Neural progenitor cell (in vitro differentiated cells): ENCODE results near the gene ANXA8L1. TPM values are rescaled to one million over a fixed set of nuclear protein-coding genes. Genes with fewer than 3 reads are reported as not detected.
"Not testable (repeated sequence)": the region's sequence is repeated elsewhere in the genome, so short reads cannot be mapped to it uniquely, and the experiment has no call there.

Source experiments
- DNase-seq: peaks from one replicate; pipeline ENCODE4 v3.0.0-alpha.2; 2016; ENCODE audit warnings: low spot score
- H2AFZ ChIP-seq: fragments of 200-600 bp; sonication (generic); replicated peaks from 2 replicates; pipeline ENCODE4 v1.6.1; 2016; ENCODE audit warnings: antibody characterized with exemption
- H3F3A ChIP-seq: fragments of 200-600 bp; sonication (generic); 2 replicates; pipeline ENCODE4 v1.6.1; 2016; ENCODE audit warnings: antibody characterized with exemption, low read depth
- H3K27ac ChIP-seq: fragments of 200-600 bp; sonication (generic); 2 replicates; pipeline ENCODE4 v1.5.1; 2016; ENCODE audit warnings: mild to moderate bottlenecking
- H3K27me3 ChIP-seq: fragments of 200-600 bp; sonication (generic); 2 replicates; pipeline ENCODE4 v1.6.1; 2016; ENCODE audit warnings: mild to moderate bottlenecking, moderate library complexity
- H3K36me3 ChIP-seq: fragments of 200-600 bp; sonication (generic); 2 replicates; pipeline ENCODE4 v1.5.1; 2016
- H3K4me1 ChIP-seq: fragments of 200-600 bp; sonication (generic); 2 replicates; pipeline ENCODE4 v1.6.1; 2016; ENCODE audit warnings: mixed run types
- H3K4me2 ChIP-seq: fragments of 200-600 bp; sonication (generic); 2 replicates; pipeline ENCODE4 v1.6.1; 2016
- H3K4me3 ChIP-seq: fragments of 200-600 bp; sonication (generic); 2 replicates; pipeline ENCODE4 v1.5.1; 2016
- H3K79me2 ChIP-seq: fragments of 200-600 bp; sonication (generic); 2 replicates; pipeline ENCODE4 v1.6.1; 2016; ENCODE audit warnings: low read depth
- H3K9ac ChIP-seq: fragments of 200-600 bp; sonication (generic); 2 replicates; pipeline ENCODE4 v1.6.1; 2016
- H3K9me3 ChIP-seq: fragments of 200-600 bp; sonication (generic); 2 replicates; pipeline ENCODE4 v1.5.1; 2016; ENCODE audit warnings: low read depth
- H4K20me1 ChIP-seq: fragments of 200-600 bp; sonication (generic); 2 replicates; pipeline ENCODE4 v1.6.1; 2016; ENCODE audit warnings: low read depth
- H3K27ac Mint-ChIP-seq: 3 replicates; pipeline ENCODE4 v1.8.0; 2021; ENCODE audit warnings: mixed read lengths
- H3K27me3 Mint-ChIP-seq: 2 replicates; pipeline ENCODE4 v1.8.0; 2022; ENCODE audit warnings: low read depth, mild to moderate bottlenecking, inconsistent platforms, moderate library complexity, mixed read lengths; ENCODE audit not compliant: insufficient read depth
- H3K36me3 Mint-ChIP-seq: 3 replicates; pipeline ENCODE4 v1.8.0; 2021; ENCODE audit warnings: mixed read lengths
- H3K4me1 Mint-ChIP-seq: 3 replicates; pipeline ENCODE4 v1.8.0; 2021; ENCODE audit warnings: mixed read lengths
- H3K4me3 Mint-ChIP-seq: 3 replicates; pipeline ENCODE4 v1.8.0; 2021; ENCODE audit warnings: mild to moderate bottlenecking, moderate library complexity, mixed read lengths
- H3K9me3 Mint-ChIP-seq: 3 replicates; pipeline ENCODE4 v1.8.0; 2020; ENCODE audit warnings: mixed read lengths
- EZH2 ChIP-seq: fragments of 200-600 bp; sonication (generic); IDR thresholded peaks from 2 replicates; pipeline ENCODE4 v1.6.1; 2017; ENCODE audit warnings: antibody characterized with exemption, mild to moderate bottlenecking, moderate library complexity
- EZH2phosphoT487 ChIP-seq: fragments of 200-600 bp; sonication (generic); IDR thresholded peaks from 2 replicates; pipeline ENCODE4 v1.6.1; 2017; ENCODE audit warnings: antibody characterized with exemption
- total RNA-seq: library from RNA; depleted of rRNA; stranded (reverse); fragments of >200 nt; gene quantifications from 2 replicates; pipeline ENCODE4 v1.2.3, GENCODE V29; 2015; ENCODE audit warnings: low replicate concordance
- TF ChIP-seq, protein P1 (sequence below): fragments of 200-600 bp; sonication (generic); IDR thresholded peaks from 2 replicates; pipeline ENCODE4 v1.5.1; 2017; ENCODE audit warnings: antibody characterized with exemption, mild to moderate bottlenecking

Gene ANXA8L1
- total RNA-seq, 1 donor from 2014 or later, result not detected

DNA sequence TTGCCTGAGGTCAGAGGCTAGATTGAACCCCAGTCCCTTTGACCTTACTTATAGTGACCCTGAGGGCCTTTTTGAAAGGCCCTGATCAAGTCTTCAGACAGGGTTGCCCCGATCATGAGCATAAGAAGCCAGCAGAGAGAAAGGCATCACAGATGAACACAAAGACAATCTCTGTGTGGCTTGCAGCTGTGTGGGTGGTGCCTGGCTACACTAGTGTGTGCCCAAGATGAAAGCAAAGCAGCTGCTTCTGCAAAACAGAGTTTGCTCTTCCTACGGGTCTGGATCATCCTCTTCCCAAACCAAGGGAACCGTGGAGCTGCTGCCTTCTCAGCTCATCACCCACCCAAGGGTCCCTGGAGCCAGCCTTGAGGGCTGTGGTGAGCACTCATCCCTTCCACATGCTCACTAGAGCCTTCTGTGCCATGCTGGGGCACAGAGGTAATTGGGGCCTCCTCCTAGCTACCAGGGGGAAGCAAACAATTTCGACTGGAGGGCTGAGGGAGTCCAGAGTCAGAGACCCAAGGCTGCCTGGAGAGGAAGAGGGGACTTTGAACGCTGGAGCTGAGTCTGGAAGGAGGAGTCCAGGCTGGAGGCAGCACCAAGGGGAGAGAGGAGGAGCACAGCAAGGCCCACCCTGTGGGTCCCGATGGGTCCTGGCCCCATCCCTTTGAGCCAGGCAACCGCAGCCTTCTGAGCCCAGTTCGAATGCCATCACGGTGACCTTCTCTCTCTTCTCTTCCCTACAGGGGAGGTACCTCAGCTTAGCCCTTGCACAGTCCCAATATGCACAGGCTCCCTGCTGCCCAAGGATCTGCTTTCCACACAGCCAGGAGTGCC, 46.5 kb upstream of the ANXA8L1 start:
- no peak for TF ChIP-seq EZH2phosphoT487
- no peak for TF ChIP-seq EZH2
- TF ChIP-seq, protein P1, sequence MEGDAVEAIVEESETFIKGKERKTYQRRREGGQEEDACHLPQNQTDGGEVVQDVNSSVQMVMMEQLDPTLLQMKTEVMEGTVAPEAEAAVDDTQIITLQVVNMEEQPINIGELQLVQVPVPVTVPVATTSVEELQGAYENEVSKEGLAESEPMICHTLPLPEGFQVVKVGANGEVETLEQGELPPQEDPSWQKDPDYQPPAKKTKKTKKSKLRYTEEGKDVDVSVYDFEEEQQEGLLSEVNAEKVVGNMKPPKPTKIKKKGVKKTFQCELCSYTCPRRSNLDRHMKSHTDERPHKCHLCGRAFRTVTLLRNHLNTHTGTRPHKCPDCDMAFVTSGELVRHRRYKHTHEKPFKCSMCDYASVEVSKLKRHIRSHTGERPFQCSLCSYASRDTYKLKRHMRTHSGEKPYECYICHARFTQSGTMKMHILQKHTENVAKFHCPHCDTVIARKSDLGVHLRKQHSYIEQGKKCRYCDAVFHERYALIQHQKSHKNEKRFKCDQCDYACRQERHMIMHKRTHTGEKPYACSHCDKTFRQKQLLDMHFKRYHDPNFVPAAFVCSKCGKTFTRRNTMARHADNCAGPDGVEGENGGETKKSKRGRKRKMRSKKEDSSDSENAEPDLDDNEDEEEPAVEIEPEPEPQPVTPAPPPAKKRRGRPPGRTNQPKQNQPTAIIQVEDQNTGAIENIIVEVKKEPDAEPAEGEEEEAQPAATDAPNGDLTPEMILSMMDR, result no peak
- Histone ChIP-seq H3K4me2 (peak overlapping the region; percentile 35), H2AFZ (no peak overlapping the region), H3K4me3 (no peak overlapping the region), H3K4me1 (peaks cover 15% of the 10 kb centered on the region), H3K9ac (no peak overlapping the region), H3F3A (no peaks in the 10 kb centered on the region), H3K27me3 (no peaks in the 10 kb centered on the region), H4K20me1 (no peaks in the 10 kb centered on the region), H3K36me3 (no peaks in the 10 kb centered on the region), H3K9me3 (no peaks in the 10 kb centered on the region), H3K79me2 (no peaks in the 10 kb centered on the region), H3K27ac (no peak overlapping the region)
- H3K9me3 Mint-ChIP-seq, result peaks cover 3% of the 10 kb centered on the region
- peaks cover 9% of the 10 kb centered on the region for H3K27me3 Mint-ChIP-seq
- no peak overlapping the region for H3K4me3 Mint-ChIP-seq
- no peaks in the 10 kb centered on the region for H3K36me3 Mint-ChIP-seq
- H3K27ac Mint-ChIP-seq, result no peak overlapping the region
- DNase-seq, result no peak
- H3K4me1 Mint-ChIP-seq, result peaks cover 3% of the 10 kb centered on the region

DNA sequence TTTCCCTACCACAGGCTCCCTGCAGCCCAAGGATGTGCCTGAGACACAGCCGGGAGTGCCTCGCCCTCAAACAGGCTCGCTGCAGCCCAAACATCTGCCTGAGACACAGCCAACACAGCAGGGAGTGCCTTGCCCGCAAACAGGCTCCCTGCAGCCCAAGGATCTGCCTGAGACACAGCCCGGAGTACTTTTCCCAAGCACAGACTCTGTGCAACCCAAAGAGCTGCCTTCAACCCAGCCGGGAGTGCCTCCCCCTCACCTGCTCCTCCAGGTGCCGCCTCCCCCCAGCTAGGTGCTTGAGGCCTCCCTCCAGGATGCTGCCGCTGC, 45.9 kb upstream of the ANXA8L1 start:
- H3K4me3 ChIP-seq, result no peak overlapping the region
- peaks cover 15% of the 10 kb centered on the region for H3K4me1 ChIP-seq
- no peaks in the 10 kb centered on the region for H3K9me3 ChIP-seq
- peak overlapping the region; percentile 35 for H3K4me2 ChIP-seq
- TF ChIP-seq EZH2phosphoT487 (no peak), EZH2 (no peak)
- TF ChIP-seq, protein P1, result no peak
- no peak overlapping the region for H3K4me3 Mint-ChIP-seq
- H3K4me1 Mint-ChIP-seq, result peaks cover 3% of the 10 kb centered on the region
- H3K9ac ChIP-seq, result no peak overlapping the region
- no peaks in the 10 kb centered on the region for H3K36me3 ChIP-seq
- peaks cover 3% of the 10 kb centered on the region for H3K9me3 Mint-ChIP-seq
- H3K27ac Mint-ChIP-seq, result no peak overlapping the region
- H2AFZ ChIP-seq, result no peak overlapping the region
- H3K27me3 ChIP-seq, result no peaks in the 10 kb centered on the region
- H3F3A ChIP-seq, result no peaks in the 10 kb centered on the region
- peaks cover 9% of the 10 kb centered on the region for H3K27me3 Mint-ChIP-seq
- no peaks in the 10 kb centered on the region for H3K79me2 ChIP-seq
- no peaks in the 10 kb centered on the region for H3K36me3 Mint-ChIP-seq
- DNase-seq, result no peak
- no peak overlapping the region for H3K27ac ChIP-seq
- H4K20me1 ChIP-seq, result no peaks in the 10 kb centered on the region

GRCh38 chr10:46330894-46331293, 44.7 kb upstream of the ANXA8L1 start:
- Histone ChIP-seq H3K4me3 (no peak overlapping the region), H3F3A (no peaks in the 10 kb centered on the region), H3K27ac (no peak overlapping the region), H3K4me2 (no peak overlapping the region), H3K27me3 (no peaks in the 10 kb centered on the region), H3K9me3 (no peaks in the 10 kb centered on the region), H4K20me1 (no peaks in the 10 kb centered on the region), H3K9ac (no peak overlapping the region), H3K4me1 (peaks cover 15% of the 10 kb centered on the region), H3K79me2 (no peaks in the 10 kb centered on the region), H3K36me3 (no peaks in the 10 kb centered on the region), H2AFZ (no peak overlapping the region)
- Mint-ChIP-seq H3K4me3 (no peak overlapping the region), H3K9me3 (peaks cover 3% of the 10 kb centered on the region), H3K27ac (no peak overlapping the region), H3K4me1 (peaks cover 3% of the 10 kb centered on the region), H3K36me3 (no peaks in the 10 kb centered on the region), H3K27me3 (peaks cover 9% of the 10 kb centered on the region)
- TF ChIP-seq EZH2phosphoT487, result no peak
- DNase-seq, result no peak

GRCh38 chr10:46365484-46365883, 10.1 kb upstream of the ANXA8L1 start:
- H3K9ac ChIP-seq, H3K36me3 Mint-ChIP-seq, H3K4me1 Mint-ChIP-seq: not testable (repeated sequence)

DNA sequence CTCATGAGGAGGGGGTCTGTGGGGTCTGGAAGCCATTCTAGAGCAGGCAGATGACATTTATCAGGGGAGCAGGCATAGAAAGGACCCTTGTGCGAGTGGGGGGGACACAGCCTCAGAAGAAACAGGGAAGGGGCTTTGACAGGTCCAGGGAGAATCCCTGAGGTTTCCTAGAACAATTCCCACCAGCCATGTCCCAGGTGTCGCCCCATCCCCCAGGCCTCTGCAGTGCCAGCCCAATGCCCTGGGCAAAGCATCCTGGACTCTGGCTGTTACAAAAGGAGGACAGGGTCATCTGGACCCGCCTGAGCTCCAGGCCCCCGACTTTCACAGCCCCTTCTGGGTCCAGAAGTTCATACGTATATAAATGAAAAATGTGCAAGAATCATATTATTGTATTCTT, 8.4 kb upstream of the ANXA8L1 start:
- H3K27ac Mint-ChIP-seq, H3K4me3 Mint-ChIP-seq, H3K9me3 ChIP-seq, H4K20me1 ChIP-seq, H3K4me1 Mint-ChIP-seq, H2AFZ ChIP-seq, H3K9ac ChIP-seq, H3K79me2 ChIP-seq, H3K27ac ChIP-seq, H3K4me3 ChIP-seq, H3K4me1 ChIP-seq, H3K9me3 Mint-ChIP-seq, H3F3A ChIP-seq, H3K27me3 Mint-ChIP-seq, H3K36me3 Mint-ChIP-seq, H3K4me2 ChIP-seq, DNase-seq, H3K36me3 ChIP-seq, H3K27me3 ChIP-seq: not testable (repeated sequence)

More at GRCh38 chr10:46365484-46365883, 10.1 kb upstream of the ANXA8L1 start:
- H3K4me2 ChIP-seq, H3F3A ChIP-seq, H3K36me3 ChIP-seq, H3K27ac ChIP-seq, H3K27me3 ChIP-seq, H2AFZ ChIP-seq, H3K4me1 ChIP-seq, H4K20me1 ChIP-seq, DNase-seq, H3K9me3 Mint-ChIP-seq, H3K9me3 ChIP-seq, H3K4me3 Mint-ChIP-seq, H3K27ac Mint-ChIP-seq, H3K79me2 ChIP-seq, H3K4me3 ChIP-seq, H3K27me3 Mint-ChIP-seq: not testable (repeated sequence)

- H3F3A ChIP-seq, DNase-seq, H3K4me2 ChIP-seq, H3K27me3 Mint-ChIP-seq, H3K36me3 ChIP-seq, H3K4me3 Mint-ChIP-seq, H4K20me1 ChIP-seq, H3K27me3 ChIP-seq, H3K4me1 Mint-ChIP-seq, H3K27ac ChIP-seq, H3K9me3 ChIP-seq, H3K79me2 ChIP-seq, H3K36me3 Mint-ChIP-seq, H3K9ac ChIP-seq, H3K4me1 ChIP-seq, H3K27ac Mint-ChIP-seq, H3K9me3 Mint-ChIP-seq, H3K4me3 ChIP-seq, H2AFZ ChIP-seq: not testable (repeated sequence)
Measured at GRCh38 chr10:46367666-46368240, 7.8 kb upstream of the ANXA8L1 start.
